IMR-90 (cell line): ENCODE measurements around the gene RASGEF1C. TPM values are rescaled to one million over a fixed set of nuclear protein-coding genes. Genes with fewer than 3 reads are reported as not detected.

ENCODE experiments used
- ATAC-seq: fragments of 200-7000 bp; cut with Tn5 transposase; 2 replicates; pipeline ENCODE4 v1.9.1; 2020; ENCODE audit warnings: low read depth, mild to moderate bottlenecking, moderate library complexity
- BruUV-seq: library from RNA; stranded (reverse); fragments of 400-500 nt; replicated peaks from 2 replicates; lab custom pipeline; 2021; lab: Mats Ljungman, UMichigan
- CTCF ChIA-PET: fragments of 300-600 bp; formaldehyde crosslinking; extraction: SDS; loops from one replicate; lab custom pipeline; 2021; ENCODE audit warnings: antibody characterized with exemption; lab: Yijun Ruan, JAX
- POLR2A ChIA-PET: fragments of 300-600 bp; sonication (Branson Sonifier 250); formaldehyde crosslinking; loops from one replicate; lab custom pipeline; 2022; ENCODE audit warnings: antibody characterized with exemption; ENCODE audit not compliant: unreplicated experiment; lab: Charles Lee
- DNase-seq: peaks from one replicate; pipeline ENCODE4 v3.0.0; 2013
- H2AFZ ChIP-seq: replicated peaks from 2 replicates; pipeline ENCODE3; 2013; ENCODE audit warnings: low read length, mild to moderate bottlenecking; ENCODE audit not compliant: poor library complexity
- H2AK5ac ChIP-seq: 2 replicates; pipeline ENCODE4 v1.6.1; 2013; ENCODE audit warnings: low read depth, low read length, inconsistent platforms
- H2AK9ac ChIP-seq: replicated peaks from 2 replicates; pipeline ENCODE3; 2013; ENCODE audit warnings: mild to moderate bottlenecking, low read depth, low read length, moderate library complexity; ENCODE audit not compliant: poor library complexity
- H2BK120ac ChIP-seq: 2 replicates; pipeline ENCODE4 v1.6.1; 2013; ENCODE audit warnings: low read depth, low read length, inconsistent platforms
- H2BK15ac ChIP-seq: 3 replicates; pipeline ENCODE4 v1.6.1; 2013; ENCODE audit warnings: low read depth, low read length, inconsistent platforms
- H2BK20ac ChIP-seq: 2 replicates; pipeline ENCODE4 v1.6.1; 2013; ENCODE audit warnings: low read depth, mild to moderate bottlenecking, inconsistent platforms, low read length, moderate library complexity
- H2BK5ac ChIP-seq: 2 replicates; pipeline ENCODE4 v1.6.1; 2013; ENCODE audit warnings: mild to moderate bottlenecking, low read depth, low read length, inconsistent platforms; ENCODE audit not compliant: poor library complexity, severe bottlenecking
- H3K14ac ChIP-seq: replicated peaks from 2 replicates; pipeline ENCODE4 v1.6.1; 2013; ENCODE audit warnings: low read depth, low read length, inconsistent platforms
- H3K18ac ChIP-seq: 2 replicates; pipeline ENCODE4 v1.6.1; 2013; ENCODE audit warnings: low read depth, low read length, control low read depth
- H3K23ac ChIP-seq: 2 replicates; pipeline ENCODE4 v1.6.1; 2013; ENCODE audit warnings: low read depth, low read length, inconsistent platforms
- H3K27ac ChIP-seq: 2 replicates; pipeline ENCODE4 v1.5.1; 2013; ENCODE audit warnings: mild to moderate bottlenecking, control low read depth, low read length; ENCODE audit not compliant: insufficient read depth
- H3K27me3 ChIP-seq: 2 replicates; pipeline ENCODE4 v1.6.1; 2013; ENCODE audit warnings: low read length; ENCODE audit not compliant: control insufficient read depth, insufficient read depth
- H3K36me3 ChIP-seq: 2 replicates; pipeline ENCODE4 v1.6.1; 2013; ENCODE audit warnings: low read length, mixed read lengths; ENCODE audit not compliant: control insufficient read depth, insufficient read depth
- H3K4ac ChIP-seq: 2 replicates; pipeline ENCODE4 v1.6.1; 2013; ENCODE audit warnings: low read depth, low read length, inconsistent platforms
- H3K4me1 ChIP-seq: 2 replicates; pipeline ENCODE4 v1.6.1; 2013; ENCODE audit warnings: low read length, mixed read lengths; ENCODE audit not compliant: control insufficient read depth, insufficient read depth
- H3K4me2 ChIP-seq: 2 replicates; pipeline ENCODE4 v1.6.1; 2013; ENCODE audit warnings: low read depth, mild to moderate bottlenecking, control low read depth, low read length, moderate library complexity
- H3K4me3 ChIP-seq: 2 replicates; pipeline ENCODE4 v1.5.1; 2013; ENCODE audit warnings: low read depth, mild to moderate bottlenecking, control low read depth, low read length, moderate library complexity; ENCODE audit not compliant: insufficient read depth
- H3K56ac ChIP-seq: 2 replicates; pipeline ENCODE4 v1.6.1; 2013; ENCODE audit warnings: low read length, inconsistent platforms; ENCODE audit not compliant: insufficient read depth; ENCODE audit errors: extremely low read depth
- H3K79me1 ChIP-seq, 2 experiments: 2 replicates each; pipeline ENCODE4 v1.6.1; 2013; ENCODE audit warnings: low read length in 2 of 2, inconsistent platforms in 1 of 2, low read depth in 1 of 2
- H3K9ac ChIP-seq: 2 replicates; pipeline ENCODE4 v1.6.1; 2013; ENCODE audit warnings: low read depth, low read length, control low read depth
- H3K9me1 ChIP-seq: 2 replicates; pipeline ENCODE4 v1.6.1; 2013; ENCODE audit warnings: low read length, inconsistent platforms; ENCODE audit not compliant: insufficient read depth
- H3K9me3 ChIP-seq: 2 replicates; pipeline ENCODE4 v1.6.1; 2013; ENCODE audit warnings: low read length; ENCODE audit not compliant: control insufficient read depth, insufficient read depth
- H4K20me1 ChIP-seq: 2 replicates; pipeline ENCODE4 v1.6.1; 2013; ENCODE audit warnings: low read length, inconsistent platforms; ENCODE audit not compliant: insufficient read depth
- H4K5ac ChIP-seq: 2 replicates; pipeline ENCODE4 v1.6.1; 2013; ENCODE audit warnings: mild to moderate bottlenecking, low read depth, low read length, control low read depth
- H4K8ac ChIP-seq, 2 experiments: 2 replicates each; pipeline ENCODE4 v1.6.1; 2013; ENCODE audit warnings: low read depth in 2 of 2, low read length in 2 of 2, control low read depth in 1 of 2, inconsistent platforms in 1 of 2
- H4K91ac ChIP-seq: 2 replicates; pipeline ENCODE4 v1.6.1; 2013; ENCODE audit warnings: low read depth, low read length, inconsistent platforms; ENCODE audit not compliant: insufficient read depth
- BHLHE40 ChIP-seq: fragments of 150-350 bp; IDR thresholded peaks from 2 replicates; pipeline ENCODE4 v1.6.1; 2016; ENCODE audit warnings: mild to moderate bottlenecking, low read depth, low read length
- CEBPB ChIP-seq: IDR thresholded peaks from 2 replicates; pipeline ENCODE4 v1.6.1; 2012; ENCODE audit warnings: low read depth, low read length, improper control_type of control experiment
- CTCF ChIP-seq: conservative IDR thresholded peaks from 2 replicates; pipeline ENCODE4 v1.5.1; 2012; ENCODE audit warnings: mild to moderate bottlenecking, low read depth, low read length, improper control_type of control experiment
- FOS ChIP-seq: fragments of 150-350 bp; IDR thresholded peaks from 2 replicates; pipeline ENCODE4 v1.6.1; 2016; ENCODE audit warnings: low read depth, low read length
- MAFK ChIP-seq: IDR thresholded peaks from 2 replicates; pipeline ENCODE4 v1.6.1; 2012; ENCODE audit warnings: low read depth, low read length, improper control_type of control experiment
- MAZ ChIP-seq: IDR thresholded peaks from 2 replicates; pipeline ENCODE4 v1.6.1; 2012; ENCODE audit warnings: low read depth, mild to moderate bottlenecking, low read length, improper control_type of control experiment, moderate library complexity, borderline replicate concordance
- MXI1 ChIP-seq: IDR thresholded peaks from 2 replicates; pipeline ENCODE4 v1.6.1; 2012; ENCODE audit warnings: low read depth, mild to moderate bottlenecking, low read length, moderate library complexity, borderline replicate concordance
- NFE2L2 ChIP-seq: fragments of 150-350 bp; IDR thresholded peaks from 2 replicates; pipeline ENCODE4 v1.6.1; 2016; ENCODE audit warnings: low read depth, mild to moderate bottlenecking, low read length
- POLR2A ChIP-seq: IDR thresholded peaks from 2 replicates; pipeline ENCODE4 v1.6.1; 2012; ENCODE audit warnings: mild to moderate bottlenecking, low read depth, low read length
- RAD21 ChIP-seq: IDR thresholded peaks from 2 replicates; pipeline ENCODE4 v1.6.1; 2012; ENCODE audit warnings: low read length, improper control_type of control experiment
- RCOR1 ChIP-seq: IDR thresholded peaks from 2 replicates; pipeline ENCODE4 v1.6.1; 2012; ENCODE audit warnings: mild to moderate bottlenecking, low read length, improper control_type of control experiment; ENCODE audit not compliant: insufficient replicate concordance
- RFX5 ChIP-seq: IDR thresholded peaks from 2 replicates; pipeline ENCODE4 v1.8.0; 2012; ENCODE audit warnings: low read depth, mild to moderate bottlenecking, low read length, moderate library complexity
- SMC3 ChIP-seq: fragments of 150-350 bp; IDR thresholded peaks from 2 replicates; pipeline ENCODE4 v1.6.1; 2016; ENCODE audit warnings: low read depth, mild to moderate bottlenecking, antibody characterized with exemption, low read length, moderate library complexity
- WGBS, 2 experiments: methylation state at CpG; one replicate each; pipeline versions ENCODE4 v1.1.5 to v1.1.7; 2013; ENCODE audit warnings: missing lambda C conversion rate in 2 of 2; ENCODE audit not compliant: insufficient read length in 1 of 2; ENCODE audit errors: extremely low coverage in 2 of 2; 5-methylcytosine and 5-hydroxymethylcytosine counted together
- dilution Hi-C: fragments of 300-500 bp; cut with HindIII; formaldehyde crosslinking; loops from one replicate; pipeline ENCODE4 v1.14.3; 2018; ENCODE audit warnings: low sequenced_read_pairs; ENCODE audit not compliant: unreplicated experiment
- in situ Hi-C: fragments of 300-500 bp; cut with MboI; formaldehyde crosslinking; loops from 3 replicates; pipeline ENCODE4 v1.14.3; 2019; ENCODE audit warnings: low sequenced_read_pairs, inconsistent platforms, mixed read lengths
- intact Hi-C: fragments of 100-400 bp; cut with micrococcal nuclease; formaldehyde crosslinking; loops from 2 replicates; pipeline ENCODE4 v1.10.0; 2022
- polyA plus RNA-seq, 3 experiments: library from polyadenylated mRNA; depleted of rRNA; stranded (reverse); fragments of >200 nt; gene quantifications; 2 replicates each; pipeline ENCODE4 v1.2.3, GENCODE V29; 2012; ENCODE audit warnings: low replicate concordance in 1 of 3
- total RNA-seq: library from RNA; depleted of rRNA; stranded (reverse); fragments of >200 nt; gene quantifications from 2 replicates; pipeline ENCODE4 v1.2.3, GENCODE V29; 2012
- TF ChIP-seq, protein P1 (sequence below): fragments of 150-350 bp; IDR thresholded peaks from 2 replicates; pipeline ENCODE4 v1.6.1; 2016; ENCODE audit warnings: low read depth, mild to moderate bottlenecking, low read length, moderate library complexity, borderline replicate concordance
- TF ChIP-seq, protein P2 (sequence below): fragments of 150-350 bp; IDR thresholded peaks from 2 replicates; pipeline ENCODE4 v1.6.1; 2017; ENCODE audit warnings: mild to moderate bottlenecking, antibody characterized with exemption, low read length, low read depth

RASGEF1C gene
- total and polyA plus RNA-seq, 2 of the 4 experiments (the other 2 are of a cell fraction), result not detected

DNA sequence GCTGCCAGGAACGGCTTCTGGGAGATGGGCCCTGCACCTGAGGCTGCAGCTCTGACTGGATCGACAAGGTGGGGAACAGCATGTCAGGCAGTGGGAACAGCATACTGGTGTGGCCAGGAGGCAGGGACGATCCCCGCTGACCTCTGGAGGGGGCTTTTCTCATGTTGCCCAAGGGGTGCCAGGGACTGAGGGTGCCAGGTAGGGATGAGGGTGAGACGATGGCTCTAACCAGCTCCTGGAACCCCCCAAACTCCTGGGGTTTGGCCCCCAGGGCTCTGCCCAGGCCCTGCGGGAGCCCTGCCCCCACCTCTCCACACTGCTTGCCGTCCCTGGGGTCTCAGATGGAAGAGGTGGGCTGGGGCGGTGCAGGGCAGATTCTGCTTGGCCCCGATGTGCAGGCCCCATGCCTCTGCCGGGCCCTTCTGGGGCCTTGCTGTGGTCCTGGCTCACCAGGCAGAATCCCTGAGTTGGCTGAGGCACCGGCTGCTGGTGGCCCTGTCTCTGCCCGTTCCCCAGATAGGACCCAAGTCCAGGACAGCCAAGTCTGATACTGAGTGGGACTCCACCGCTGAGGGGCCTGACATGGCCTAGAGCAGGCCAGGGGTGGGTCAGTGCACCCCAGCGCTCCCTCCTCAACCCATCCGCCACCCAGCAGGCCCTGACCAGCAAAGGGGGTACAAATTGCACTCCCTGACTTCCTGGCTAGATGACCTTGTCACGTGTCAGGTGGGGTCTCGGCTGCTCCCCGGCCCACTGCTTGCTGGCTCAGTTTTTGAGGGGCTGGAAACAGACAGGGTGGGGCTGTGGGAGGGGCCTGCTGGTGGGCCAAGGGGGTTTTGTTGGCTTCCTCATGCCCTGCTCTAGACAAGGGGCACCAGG is 109.0 kb downstream of the RASGEF1C start:
- peaks cover 4% of the 10 kb centered on the region; the same call in 1 of the 2 replicates for H3K27me3 ChIP-seq
- H4K5ac ChIP-seq, result no peak overlapping the region
- in situ Hi-C loops (no loop called here), intact Hi-C loops (no loop called here), dilution Hi-C loops (no loop called here)
- H2BK120ac ChIP-seq, result no peak overlapping the region
- H3K23ac ChIP-seq, result no peak overlapping the region
- H3K9me3 ChIP-seq, result peaks cover 3% of the 10 kb centered on the region; the same call in 1 of the 2 replicates
- H4K8ac ChIP-seq, result no peak overlapping the region
- H3K4me2 ChIP-seq, result no peak overlapping the region
- no peaks in the 10 kb centered on the region for H3K36me3 ChIP-seq
- CTCF ChIA-PET, result no interaction called here
- no peak overlapping the region for H2AK9ac ChIP-seq
- H2AK5ac ChIP-seq, result no peak overlapping the region
- no peak overlapping the region for H3K27ac ChIP-seq
- H4K20me1 ChIP-seq, result no peaks in the 10 kb centered on the region; the same call in 1 of the 2 replicates
- 73% methylated on average over 6 of the region's 18 CpGs; no CpG with 5 or more reads in 1 of the 2 experiments for WGBS, 2 experiments
- H3K56ac ChIP-seq, result no peak overlapping the region
- no peak overlapping the region for H3K4me3 ChIP-seq
- no peak overlapping the region for H2BK20ac ChIP-seq
- no peak overlapping the region for H4K91ac ChIP-seq
- H3K18ac ChIP-seq, result no peak overlapping the region
- no peak overlapping the region for H2AFZ ChIP-seq
- POLR2A ChIA-PET, result no interaction called here
- H3K4ac ChIP-seq, result no peak overlapping the region
- BruUV-seq, result no TSS peak
- ATAC-seq (no peak), DNase-seq (no peak)
- H3K79me1 ChIP-seq, result no peaks in the 10 kb centered on the region
- no peaks in the 10 kb centered on the region for H3K4me1 ChIP-seq
- no peak overlapping the region for H3K14ac ChIP-seq
- H3K9me1 ChIP-seq, result no peaks in the 10 kb centered on the region
- no peak overlapping the region for H3K9ac ChIP-seq
- H2BK15ac ChIP-seq, result no peak overlapping the region
- H2BK5ac ChIP-seq, result no peak overlapping the region
- TF ChIP-seq FOS (no peak), CTCF (no peak), MAFK (no peak), RAD21 (no peak), MAZ (no peak), RCOR1 (no peak), RFX5 (no peak), SMC3 (no peak), NFE2L2 (no peak), MXI1 (no peak), POLR2A (no peak), CEBPB (no peak), BHLHE40 (no peak)
- TF ChIP-seq, protein P1, sequence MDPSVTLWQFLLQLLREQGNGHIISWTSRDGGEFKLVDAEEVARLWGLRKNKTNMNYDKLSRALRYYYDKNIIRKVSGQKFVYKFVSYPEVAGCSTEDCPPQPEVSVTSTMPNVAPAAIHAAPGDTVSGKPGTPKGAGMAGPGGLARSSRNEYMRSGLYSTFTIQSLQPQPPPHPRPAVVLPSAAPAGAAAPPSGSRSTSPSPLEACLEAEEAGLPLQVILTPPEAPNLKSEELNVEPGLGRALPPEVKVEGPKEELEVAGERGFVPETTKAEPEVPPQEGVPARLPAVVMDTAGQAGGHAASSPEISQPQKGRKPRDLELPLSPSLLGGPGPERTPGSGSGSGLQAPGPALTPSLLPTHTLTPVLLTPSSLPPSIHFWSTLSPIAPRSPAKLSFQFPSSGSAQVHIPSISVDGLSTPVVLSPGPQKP, result no peak
- TF ChIP-seq, protein P2, sequence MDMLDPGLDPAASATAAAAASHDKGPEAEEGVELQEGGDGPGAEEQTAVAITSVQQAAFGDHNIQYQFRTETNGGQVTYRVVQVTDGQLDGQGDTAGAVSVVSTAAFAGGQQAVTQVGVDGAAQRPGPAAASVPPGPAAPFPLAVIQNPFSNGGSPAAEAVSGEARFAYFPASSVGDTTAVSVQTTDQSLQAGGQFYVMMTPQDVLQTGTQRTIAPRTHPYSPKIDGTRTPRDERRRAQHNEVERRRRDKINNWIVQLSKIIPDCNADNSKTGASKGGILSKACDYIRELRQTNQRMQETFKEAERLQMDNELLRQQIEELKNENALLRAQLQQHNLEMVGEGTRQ, result no peak
